A549 (cell line): Measurements from ENCODE around the gene SMIM7.

Source experiments
- CTCF ChIP-seq: fragments of >200 bp; sonication (Bioruptor Twin); formaldehyde crosslinking; IDR thresholded peaks from 3 replicates; pipeline ENCODE4 v1.5.1; 2016
- ELK1 ChIP-seq: fragments of 150-350 bp; IDR thresholded peaks from 2 replicates; pipeline ENCODE4 v1.6.1; 2014; ENCODE audit warnings: low read depth, mild to moderate bottlenecking, low read length
- HDAC2 ChIP-seq: fragments of 200-600 bp; sonication (generic); IDR thresholded peaks from 2 replicates; pipeline ENCODE4 v1.6.1; 2016
- MAX ChIP-seq: IDR thresholded peaks from 2 replicates; pipeline ENCODE4 v1.6.1; 2012
- RAD21 ChIP-seq, 2 experiments: fragments of >200 bp in 1 of 2; sonication (Bioruptor Twin) in 1 of 2; formaldehyde crosslinking in 1 of 2; IDR thresholded peaks in 1 of 2; conservative IDR thresholded peaks in 1 of 2; 2 replicates in 1 of 2; 3 replicates in 1 of 2; pipeline ENCODE4 v1.6.1; 2012 to 2018; ENCODE audit warnings: inconsistent platforms in 1 of 2
- ZFP36 ChIP-seq: fragments of 450-650 bp; IDR thresholded peaks from 2 replicates; pipeline ENCODE4 v1.6.1; 2014; ENCODE audit warnings: borderline replicate concordance; ENCODE audit not compliant: partially characterized antibody
- ZNF302 ChIP-seq: fragments of 250-450 bp; sonication (Bioruptor Pico); IDR thresholded peaks from 2 replicates; pipeline ENCODE4 v1.9.0; 2021; ENCODE audit warnings: inconsistent platforms, mild to moderate bottlenecking, moderate library complexity

GRCh38 chr19:16640951-16641350 is 19.0 kb downstream of the SMIM7 start:
- no peak for TF ChIP-seq CTCF
- no peak for TF ChIP-seq ZFP36
- TF ChIP-seq RAD21 (conservative IDR thresholded peaks at IDR 0.05 in 1 of 2, IDR thresholded peaks at IDR 0.05 in 1 of 2): no peak
- no peak for TF ChIP-seq MAX
- no peak for TF ChIP-seq ELK1
- no peak for TF ChIP-seq ZNF302 (CRISPR knock-in tag)
- TF ChIP-seq HDAC2: no peak
